ENCODE data around the gene KCNIP4. TPM values are rescaled to one million over a fixed set of nuclear protein-coding genes. Genes with fewer than 3 reads are reported as not detected.

The KCNIP4 gene
- total RNA-seq, 1 donor from 2014 or later, result 0.59 TPM

GRCh38 chr4:21474195-21474594 lies 474.4 kb downstream of the KCNIP4 start:
- Mint-ChIP-seq H3K4me3 (ENCODE audit: unreplicated experiment) (no peak overlapping the region), H3K4me1 (ENCODE audit: low read depth, unreplicated experiment) (peaks cover 18% of the 10 kb centered on the region), H3K27me3 (ENCODE audit: low read depth, unreplicated experiment) (no peaks in the 10 kb centered on the region), H3K27ac (ENCODE audit: unreplicated experiment) (no peak overlapping the region), H3K9me3 (ENCODE audit: unreplicated experiment) (no peaks in the 10 kb centered on the region), H3K36me3 (ENCODE audit: low read depth, unreplicated experiment) (no peaks in the 10 kb centered on the region)
- DNase-seq (ENCODE audit: low read depth) (no peak), FAIRE-seq (no peak)
- no peak overlapping the region for H3K27ac ChIP-seq (ENCODE audit: low read depth, low read length)
- no peaks in the 10 kb centered on the region for H3K36me3 ChIP-seq (ENCODE audit: insufficient read depth, low read length)
- TF ChIP-seq EZH2 (IDR thresholded peaks at IDR 0.05; ENCODE audit: insufficient read depth, low read length) (no peak), CTCF (IDR thresholded peaks at IDR 0.05; ENCODE audit: insufficient read depth, low read depth, low read length) (no peak)
- H4K20me1 ChIP-seq (ENCODE audit: insufficient read depth, low read length), result no peaks in the 10 kb centered on the region
- no peak overlapping the region for H3K9ac ChIP-seq (ENCODE audit: low read length)
- no peak overlapping the region for H2AFZ ChIP-seq (ENCODE audit: low read depth, low read length)
- H3K27me3 ChIP-seq (ENCODE audit: insufficient read depth, low read length), result no peaks in the 10 kb centered on the region
- no peak overlapping the region for H3K4me3 ChIP-seq (ENCODE audit: insufficient read depth, low read depth, low read length)
- H3K4me2 ChIP-seq (ENCODE audit: low read length), result no peak overlapping the region
- peaks cover 12% of the 10 kb centered on the region for H3K4me1 ChIP-seq (ENCODE audit: insufficient read depth, low read length)
- no peaks in the 10 kb centered on the region for H3K79me2 ChIP-seq (ENCODE audit: insufficient read depth, low read length)
- H3K9me3 ChIP-seq (ENCODE audit: insufficient read depth, low read depth, low read length), result no peaks in the 10 kb centered on the region

GRCh38 chr4:21470535-21470934 lies 478.0 kb downstream of the KCNIP4 start:
- TF ChIP-seq CTCF (IDR thresholded peaks at IDR 0.05; ENCODE audit: insufficient read depth, low read depth, low read length), result no peak
- TF ChIP-seq EZH2 (IDR thresholded peaks at IDR 0.05; ENCODE audit: insufficient read depth, low read length), result no peak
- Histone ChIP-seq H3K9me3 (ENCODE audit: insufficient read depth, low read depth, low read length) (peaks cover 5% of the 10 kb centered on the region), H3K79me2 (ENCODE audit: insufficient read depth, low read length) (no peaks in the 10 kb centered on the region), H3K36me3 (ENCODE audit: insufficient read depth, low read length) (no peaks in the 10 kb centered on the region), H4K20me1 (ENCODE audit: insufficient read depth, low read length) (no peaks in the 10 kb centered on the region), H2AFZ (ENCODE audit: low read depth, low read length) (no peak overlapping the region), H3K4me2 (ENCODE audit: low read length) (no peak overlapping the region), H3K27me3 (ENCODE audit: insufficient read depth, low read length) (no peaks in the 10 kb centered on the region), H3K4me1 (ENCODE audit: insufficient read depth, low read length) (peaks cover 12% of the 10 kb centered on the region), H3K9ac (ENCODE audit: low read length) (no peak overlapping the region), H3K4me3 (ENCODE audit: insufficient read depth, low read depth, low read length) (no peak overlapping the region), H3K27ac (ENCODE audit: low read depth, low read length) (no peak overlapping the region)
- Mint-ChIP-seq H3K4me1 (ENCODE audit: low read depth, unreplicated experiment) (peaks cover 27% of the 10 kb centered on the region), H3K36me3 (ENCODE audit: low read depth, unreplicated experiment) (no peaks in the 10 kb centered on the region), H3K27ac (ENCODE audit: unreplicated experiment) (peak overlapping the region; percentile 94), H3K27me3 (ENCODE audit: low read depth, unreplicated experiment) (no peaks in the 10 kb centered on the region), H3K9me3 (ENCODE audit: unreplicated experiment) (peaks cover 8% of the 10 kb centered on the region), H3K4me3 (ENCODE audit: unreplicated experiment) (no peak overlapping the region)
- FAIRE-seq (no peak), DNase-seq (ENCODE audit: low read depth) (peak; percentile 58)

- H4K20me1 ChIP-seq (ENCODE audit: insufficient read depth, low read length), result no peaks in the 10 kb centered on the region
- Mint-ChIP-seq H3K27ac (ENCODE audit: unreplicated experiment) (peak overlapping the region; percentile 94), H3K9me3 (ENCODE audit: unreplicated experiment) (peaks cover 10% of the 10 kb centered on the region), H3K36me3 (ENCODE audit: low read depth, unreplicated experiment) (no peaks in the 10 kb centered on the region), H3K4me1 (ENCODE audit: low read depth, unreplicated experiment) (peaks cover 27% of the 10 kb centered on the region), H3K4me3 (ENCODE audit: unreplicated experiment) (peak overlapping the region; percentile 23), H3K27me3 (ENCODE audit: low read depth, unreplicated experiment) (no peaks in the 10 kb centered on the region)
- H2AFZ ChIP-seq (ENCODE audit: low read depth, low read length), result no peak overlapping the region
- no peak overlapping the region for H3K9ac ChIP-seq (ENCODE audit: low read length)
- peaks cover 12% of the 10 kb centered on the region for H3K4me1 ChIP-seq (ENCODE audit: insufficient read depth, low read length)
- H3K79me2 ChIP-seq (ENCODE audit: insufficient read depth, low read length), result no peaks in the 10 kb centered on the region
- no peak overlapping the region for H3K4me2 ChIP-seq (ENCODE audit: low read length)
- no peaks in the 10 kb centered on the region for H3K36me3 ChIP-seq (ENCODE audit: insufficient read depth, low read length)
- FAIRE-seq, result no peak
- peak; percentile 7 for DNase-seq (ENCODE audit: low read depth)
- H3K27me3 ChIP-seq (ENCODE audit: insufficient read depth, low read length), result no peaks in the 10 kb centered on the region
- peaks cover 5% of the 10 kb centered on the region for H3K9me3 ChIP-seq (ENCODE audit: insufficient read depth, low read depth, low read length)
- peak; percentile 44 for TF ChIP-seq CTCF (IDR thresholded peaks at IDR 0.05; ENCODE audit: insufficient read depth, low read depth, low read length)
- no peak for TF ChIP-seq EZH2 (IDR thresholded peaks at IDR 0.05; ENCODE audit: insufficient read depth, low read length)
- H3K27ac ChIP-seq (ENCODE audit: low read depth, low read length), result no peak overlapping the region
- no peak overlapping the region for H3K4me3 ChIP-seq (ENCODE audit: insufficient read depth, low read depth, low read length)
Observed at GRCh38 chr4:21469438-21470300, 478.9 kb downstream of the KCNIP4 start.
